Body of pancreas (tissue), 4 donors: ENCODE results near the gene RADX. TPM values are rescaled to one million over a fixed set of nuclear protein-coding genes. Genes with fewer than 3 reads are reported as not detected.

Source experiments
- ATAC-seq: fragments of 150-250 bp; one replicate; pipeline ENCODE4 v1.9.1; 2016
- DNase-seq, 4 donors: peaks; one replicate each; pipeline ENCODE4 v3.0.0-alpha.2; 2019
- H3K27ac ChIP-seq, 4 donors: fragments of 200-600 bp; sonication (generic); 1 replicate in 3 of 4; 2 replicates in 1 of 4; pipeline versions ENCODE4 v1.5.1 to v1.6.1; 2016 to 2019; ENCODE audit warnings: mild to moderate bottlenecking in 1 of 4, mixed read lengths in 1 of 4, moderate library complexity in 1 of 4
- H3K27me3 ChIP-seq, 2 donors: fragments of 200-600 bp; sonication (generic); one replicate each; pipeline ENCODE4 v1.6.0; 2016; ENCODE audit warnings: mild to moderate bottlenecking in 1 of 2
- H3K36me3 ChIP-seq, 2 donors: fragments of 200-600 bp; sonication (generic); replicated peaks in 1 of 2; 2 replicates each; pipeline ENCODE4 v1.5.1; 2016; ENCODE audit warnings: low read depth in 2 of 2; ENCODE audit not compliant: insufficient read depth in 1 of 2
- H3K4me1 ChIP-seq: fragments of 200-600 bp; sonication (generic); one replicate; pipeline ENCODE4 v1.6.0; 2016
- H3K4me3 ChIP-seq, 2 donors: fragments of 200-600 bp; sonication (generic); 1 replicate in 1 of 2; 2 replicates in 1 of 2; pipeline ENCODE4 v1.5.1; 2016 to 2019
- H3K9me3 ChIP-seq, 3 donors: fragments of 200-600 bp; sonication (generic); 1 replicate in 2 of 3; 2 replicates in 1 of 3; pipeline ENCODE4 v1.5.1; 2016
- POLR2A ChIP-seq, 3 donors: fragments of 450-650 bp; IDR thresholded peaks; one replicate each; pipeline ENCODE4 v1.6.1; 2016; ENCODE audit warnings: antibody characterized with exemption in 3 of 3, mild to moderate bottlenecking in 2 of 3
- WGBS, 2 donors: methylation state at CpG; one replicate each; pipeline ENCODE4 v1.1.5; 2017; 5-methylcytosine and 5-hydroxymethylcytosine counted together
- intact Hi-C: fragments of 100-400 bp; cut with DNase I; formaldehyde crosslinking; loops from one replicate; pipeline ENCODE4 v1.15.1; 2023
- total RNA-seq, 2 donors: library from RNA; depleted of rRNA; stranded (reverse); fragments of >200 nt; gene quantifications; one replicate each; pipeline ENCODE4 v1.1.0, GENCODE V29; 2016
- TF ChIP-seq, protein P1 (sequence below), 7 experiments: fragments of 450-650 bp in 4 of 7; fragments of 200-600 bp in 3 of 7; sonication (generic) in 3 of 7; IDR thresholded peaks; one replicate each; pipeline ENCODE4 v1.5.1; 2016 to 2019; ENCODE audit warnings: antibody characterized with exemption in 7 of 7

The RADX gene, protein sequence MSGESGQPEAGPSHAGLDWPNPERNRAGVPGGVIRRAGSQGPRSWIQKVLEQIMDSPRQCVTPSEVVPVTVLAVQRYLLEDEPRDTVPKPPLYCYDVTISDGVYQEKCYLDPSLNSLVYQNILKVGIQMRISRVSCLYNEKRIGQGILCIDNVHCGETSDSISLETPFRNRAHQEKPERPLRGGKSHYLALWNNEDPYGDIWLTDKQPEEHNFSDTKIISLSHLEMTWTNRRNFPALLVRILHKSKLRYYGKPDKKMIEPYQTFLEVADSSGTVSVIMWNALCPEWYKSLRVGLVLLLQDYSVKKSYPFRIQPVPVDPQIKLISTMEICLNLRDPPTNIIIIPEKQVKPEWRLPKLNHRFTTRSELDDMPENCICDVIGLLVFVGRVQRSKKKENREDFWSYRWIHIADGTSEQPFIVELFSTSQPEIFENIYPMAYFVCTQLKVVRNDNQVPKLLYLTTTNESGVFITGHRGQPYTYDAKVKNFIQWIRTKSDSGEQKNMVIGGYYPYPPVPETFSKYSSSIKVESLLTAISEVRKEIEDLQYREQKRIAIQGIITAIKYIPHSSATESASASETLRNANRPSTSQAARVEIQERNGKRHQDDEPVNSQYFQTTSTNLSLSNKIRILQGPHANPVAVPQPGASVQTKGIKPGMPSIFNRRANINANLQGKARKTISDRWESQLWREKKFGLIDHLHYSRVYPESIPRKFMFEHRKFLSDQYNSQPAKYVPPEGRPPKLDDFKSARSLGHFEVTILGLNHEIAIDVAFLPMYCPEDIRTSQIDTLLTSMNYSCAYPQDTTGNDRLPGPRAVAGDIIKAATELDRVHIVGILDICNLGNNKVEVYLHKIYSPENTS
- 1 to 10 TPM; 2.3 to 5.7 TPM for total RNA-seq

DNA sequence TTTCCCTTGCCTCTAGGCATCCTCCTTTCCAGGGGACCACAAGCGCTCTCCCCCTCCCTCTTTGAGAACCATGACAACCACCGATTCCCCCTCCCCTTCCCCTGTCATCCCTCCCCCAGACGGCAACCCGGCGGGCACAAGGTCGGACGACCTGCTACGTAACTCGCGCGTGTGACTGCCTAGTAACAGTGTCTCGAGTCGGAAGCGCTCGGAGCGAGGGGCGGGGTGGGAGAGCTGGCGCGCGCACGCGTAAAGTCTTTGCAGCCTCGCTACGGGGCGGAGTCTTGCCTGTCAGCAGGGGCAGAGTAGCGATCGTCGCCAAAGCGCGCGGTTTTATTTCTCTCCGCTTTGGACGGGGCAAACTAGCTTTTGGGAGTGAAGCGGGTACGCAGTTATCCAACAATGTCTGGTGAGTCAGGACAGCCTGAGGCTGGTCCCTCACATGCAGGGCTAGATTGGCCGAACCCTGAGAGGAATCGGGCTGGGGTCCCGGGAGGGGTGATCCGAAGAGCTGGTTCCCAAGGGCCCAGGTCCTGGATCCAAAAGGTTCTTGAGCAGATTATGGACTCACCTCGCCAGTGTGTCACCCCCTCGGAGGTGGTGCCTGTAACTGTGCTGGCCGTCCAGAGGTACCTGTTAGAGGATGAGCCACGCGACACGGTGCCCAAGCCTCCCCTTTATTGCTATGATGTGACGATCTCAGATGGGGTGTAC, at the start of gene RADX:
TSS of gene RADX (plus strand) at position 300 of the 714 bp plus-strand sequence. CDS start at position 403, 103 bp downstream.
- Histone ChIP-seq H3K27me3 (no peaks in the 10 kb centered on the region), H3K9me3 (no peaks in the 10 kb centered on the region), H3K36me3 (no peaks in the 10 kb centered on the region), H3K27ac (peak within 1 kb of the TSS in 3 of 4 donors; percentile 9 to 44 (median 22)), H3K4me1 (no peaks in the 10 kb centered on the region), H3K4me3 (peak within 1 kb of the TSS in 1 of 2 donors; percentile 30)
- 0 to 1% methylated on average over 16 to 28 of the region's 46 CpGs for WGBS, 2 donors
- intact Hi-C loops: no loop called here
- TF ChIP-seq POLR2A (IDR thresholded peaks at IDR 0.05): peak in 2 of 3 donors; percentile 52 to 53
- TF ChIP-seq, protein P1, sequence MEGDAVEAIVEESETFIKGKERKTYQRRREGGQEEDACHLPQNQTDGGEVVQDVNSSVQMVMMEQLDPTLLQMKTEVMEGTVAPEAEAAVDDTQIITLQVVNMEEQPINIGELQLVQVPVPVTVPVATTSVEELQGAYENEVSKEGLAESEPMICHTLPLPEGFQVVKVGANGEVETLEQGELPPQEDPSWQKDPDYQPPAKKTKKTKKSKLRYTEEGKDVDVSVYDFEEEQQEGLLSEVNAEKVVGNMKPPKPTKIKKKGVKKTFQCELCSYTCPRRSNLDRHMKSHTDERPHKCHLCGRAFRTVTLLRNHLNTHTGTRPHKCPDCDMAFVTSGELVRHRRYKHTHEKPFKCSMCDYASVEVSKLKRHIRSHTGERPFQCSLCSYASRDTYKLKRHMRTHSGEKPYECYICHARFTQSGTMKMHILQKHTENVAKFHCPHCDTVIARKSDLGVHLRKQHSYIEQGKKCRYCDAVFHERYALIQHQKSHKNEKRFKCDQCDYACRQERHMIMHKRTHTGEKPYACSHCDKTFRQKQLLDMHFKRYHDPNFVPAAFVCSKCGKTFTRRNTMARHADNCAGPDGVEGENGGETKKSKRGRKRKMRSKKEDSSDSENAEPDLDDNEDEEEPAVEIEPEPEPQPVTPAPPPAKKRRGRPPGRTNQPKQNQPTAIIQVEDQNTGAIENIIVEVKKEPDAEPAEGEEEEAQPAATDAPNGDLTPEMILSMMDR (IDR thresholded peaks at IDR 0.05): no peak
- DNase-seq (peak; percentile 82 to 89 (median 86)), ATAC-seq (peak; percentile 99)

DNA sequence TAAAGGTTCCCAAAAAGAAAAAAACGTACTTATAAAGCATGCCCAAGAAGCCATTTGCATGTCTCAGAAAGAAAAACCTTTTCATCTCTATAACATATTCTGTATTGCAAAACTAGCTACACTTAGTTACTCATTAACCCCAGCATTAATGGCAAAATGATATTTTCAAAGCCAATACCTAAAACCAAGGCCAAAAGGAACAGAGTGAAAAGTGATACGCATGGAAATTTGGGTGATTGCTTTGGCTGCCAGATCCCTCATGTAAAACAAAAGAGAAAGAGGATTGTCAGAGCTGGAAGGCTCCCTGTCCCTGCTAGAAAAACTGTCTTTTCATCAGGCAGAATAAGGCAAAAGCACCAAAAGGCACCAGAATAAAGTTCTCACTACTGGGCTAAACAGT, 46.8 kb upstream of the RADX start:
- TF ChIP-seq POLR2A (IDR thresholded peaks at IDR 0.05): no peak
- TF ChIP-seq, protein P1 (IDR thresholded peaks at IDR 0.05): no peak
- Histone ChIP-seq H3K27ac (no peak overlapping the region), H3K4me1 (peaks cover 8% of the 10 kb centered on the region), H3K27me3 (no peaks in the 10 kb centered on the region), H3K4me3 (no peak overlapping the region), H3K9me3 (no peaks in the 10 kb centered on the region), H3K36me3 (no peaks in the 10 kb centered on the region)
- WGBS, 2 donors: 17 to 21% methylated on average over 2 of the region's 2 CpGs
- DNase-seq (no peak), ATAC-seq (no peak)
- intact Hi-C loops: no loop called here

DNA sequence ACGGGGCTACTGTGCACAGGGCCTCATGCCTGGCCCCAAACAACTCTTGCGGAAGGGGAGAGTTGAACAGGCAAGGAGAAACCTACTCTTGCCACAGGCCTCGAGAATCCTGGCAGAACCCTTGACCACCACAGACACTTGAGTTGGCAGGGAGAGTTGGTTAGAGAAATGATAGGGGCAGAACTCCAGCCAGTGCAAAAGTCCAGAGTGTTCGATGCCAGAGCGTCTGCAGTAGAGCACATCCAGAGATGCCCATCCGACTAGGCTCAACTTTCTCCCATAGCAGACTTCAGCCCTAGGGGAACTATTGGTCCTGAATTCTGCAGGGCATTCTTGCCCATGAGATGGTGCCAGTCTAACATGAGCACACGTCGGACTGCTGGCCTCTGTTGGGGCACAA, 45.4 kb upstream of the RADX start:
- ATAC-seq (no peak), DNase-seq (no peak)
- Histone ChIP-seq H3K4me3 (no peak overlapping the region), H3K27ac (no peak overlapping the region), H3K9me3 (no peaks in the 10 kb centered on the region), H3K4me1 (peaks cover 8% of the 10 kb centered on the region), H3K36me3 (no peaks in the 10 kb centered on the region), H3K27me3 (no peaks in the 10 kb centered on the region)
- intact Hi-C loops: no loop called here
- TF ChIP-seq POLR2A (IDR thresholded peaks at IDR 0.05): no peak
- TF ChIP-seq, protein P1 (IDR thresholded peaks at IDR 0.05): no peak
- 95 to 100% methylated on average over 3 to 7 of the region's 8 CpGs for WGBS, 2 donors

DNA sequence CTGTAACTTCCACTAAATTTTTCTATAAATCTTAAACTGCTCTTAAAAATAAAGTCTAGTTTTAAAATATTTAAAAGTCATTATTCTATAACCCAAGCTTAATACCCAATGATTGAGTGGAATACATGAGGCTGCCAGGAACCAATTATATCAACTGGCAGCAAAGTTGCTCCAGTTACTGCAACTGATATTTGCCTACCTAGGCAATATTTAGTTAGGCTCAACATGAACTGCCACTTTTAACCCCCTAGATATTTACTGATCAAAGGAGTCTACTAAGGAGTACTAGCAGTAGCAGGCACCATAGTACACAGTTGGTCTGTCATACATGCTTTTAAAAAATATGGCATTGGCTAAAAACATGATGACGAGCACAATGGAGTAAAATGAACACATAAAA, 29.9 kb upstream of the RADX start:
- Histone ChIP-seq H3K4me3 (no peak overlapping the region), H3K27me3 (no peaks in the 10 kb centered on the region), H3K27ac (no peak overlapping the region), H3K36me3 (no peaks in the 10 kb centered on the region), H3K9me3 (no peaks in the 10 kb centered on the region), H3K4me1 (no peaks in the 10 kb centered on the region)
- TF ChIP-seq, protein P1 (IDR thresholded peaks at IDR 0.05): no peak
- no peak for TF ChIP-seq POLR2A (IDR thresholded peaks at IDR 0.05)
- 63 to 89% methylated on average over 1 of the region's 1 CpG for WGBS, 2 donors
- intact Hi-C loops: no loop called here
- DNase-seq: no peak
- ATAC-seq: no peak
